MM.1S (cell line): Measurements from ENCODE around the gene PLXNA4.

Experiments
- CTCF ChIP-seq: fragments of 300-600 bp; sonication (generic); IDR thresholded peaks from 2 replicates; pipeline ENCODE4 v1.5.1; 2016; ENCODE audit warnings: antibody characterized with exemption, low read length, mixed read lengths
- EZH2 ChIP-seq: fragments of 300-600 bp; sonication (generic); optimal IDR thresholded peaks from 2 replicates; pipeline ENCODE3; 2017; ENCODE audit warnings: low read depth, mild to moderate bottlenecking, antibody characterized with exemption, low read length, mixed read lengths

GRCh38 chr7:132438926-132439325 is 137.3 kb downstream of the PLXNA4 start:
- TF ChIP-seq CTCF = no peak
- TF ChIP-seq EZH2 = no peak
